Ishikawa (cell line): Measurements from ENCODE around the gene LIX1.

ENCODE experiments used
- CEBPB ChIP-seq: IDR thresholded peaks from 2 replicates; pipeline ENCODE4 v1.6.1; 2012
- CREB1 ChIP-seq: IDR thresholded peaks from 2 replicates; pipeline ENCODE4 v1.6.1; 2012; ENCODE audit warnings: low read depth
- EGR1 ChIP-seq: IDR thresholded peaks from 2 replicates; pipeline ENCODE4 v1.6.1; 2012
- EP300 ChIP-seq: IDR thresholded peaks from 2 replicates; pipeline ENCODE4 v1.6.1; 2012; ENCODE audit warnings: borderline replicate concordance
- FOXM1 ChIP-seq: IDR thresholded peaks from 2 replicates; pipeline ENCODE4 v1.6.1; 2012; ENCODE audit warnings: low read depth, borderline replicate concordance
- MAX ChIP-seq: IDR thresholded peaks from 2 replicates; pipeline ENCODE4 v1.6.1; 2012
- NFIC ChIP-seq: IDR thresholded peaks from 2 replicates; pipeline ENCODE4 v1.6.1; 2012
- RAD21 ChIP-seq: IDR thresholded peaks from 2 replicates; pipeline ENCODE4 v1.6.1; 2012; ENCODE audit warnings: low read depth
- REST ChIP-seq: IDR thresholded peaks from 2 replicates; pipeline ENCODE4 v1.6.1; 2012; ENCODE audit warnings: low read depth, mild to moderate bottlenecking
- TAF1 ChIP-seq: IDR thresholded peaks from 2 replicates; pipeline ENCODE4 v1.6.1; 2012; ENCODE audit warnings: low read depth, mild to moderate bottlenecking
- TCF12 ChIP-seq: IDR thresholded peaks from 2 replicates; pipeline ENCODE4 v1.6.1; 2012; ENCODE audit warnings: low read depth
- TEAD4 ChIP-seq: IDR thresholded peaks from 2 replicates; pipeline ENCODE4 v1.6.1; 2012
- USF1 ChIP-seq: IDR thresholded peaks from 2 replicates; pipeline ENCODE4 v1.6.1; 2012
- YY1 ChIP-seq: IDR thresholded peaks from 2 replicates; pipeline ENCODE4 v1.6.1; 2012; ENCODE audit warnings: low read depth
- ZBTB7A ChIP-seq: IDR thresholded peaks from 2 replicates; pipeline ENCODE4 v1.6.1; 2012; ENCODE audit warnings: low read depth

The LIX1 gene

GRCh38 chr5:97124335-97124734 is 18.1 kb downstream of the LIX1 start:
- no peak for TF ChIP-seq TEAD4
- no peak for TF ChIP-seq YY1
- no peak for TF ChIP-seq CEBPB
- TF ChIP-seq EGR1, result no peak
- no peak for TF ChIP-seq MAX
- no peak for TF ChIP-seq REST
- TF ChIP-seq NFIC, result no peak

- no peak for TF ChIP-seq TCF12
These were observed 20.6 kb downstream of the LIX1 start for GRCh38 chr5:97121848-97122247.

GRCh38 chr5:97120195-97120594 is 22.2 kb downstream of the LIX1 start:
- TF ChIP-seq USF1, result no peak
- TF ChIP-seq NFIC, result no peak
- TF ChIP-seq TEAD4, result no peak
- no peak for TF ChIP-seq EP300
- TF ChIP-seq ZBTB7A, result no peak
- TF ChIP-seq RAD21, result no peak
- no peak for TF ChIP-seq REST
- no peak for TF ChIP-seq FOXM1
- no peak for TF ChIP-seq TCF12
- no peak for TF ChIP-seq CEBPB
- TF ChIP-seq MAX, result no peak

- TF ChIP-seq RAD21 (no peak), ZBTB7A (no peak), CEBPB (no peak), REST (no peak)
These were observed 23.4 kb downstream of the LIX1 start for GRCh38 chr5:97119007-97119390.

GRCh38 chr5:97118261-97119006 is 24.0 kb downstream of the LIX1 start:
- no peak for TF ChIP-seq REST
- TF ChIP-seq TEAD4, result no peak
- no peak for TF ChIP-seq CEBPB
- TF ChIP-seq TAF1, result no peak
- TF ChIP-seq MAX, result no peak
- no peak for TF ChIP-seq TCF12
- TF ChIP-seq USF1, result no peak
- no peak for TF ChIP-seq ZBTB7A
- TF ChIP-seq EGR1, result no peak
- TF ChIP-seq CREB1, result no peak
- TF ChIP-seq EP300, result no peak
- no peak for TF ChIP-seq YY1
- no peak for TF ChIP-seq RAD21
- TF ChIP-seq FOXM1, result no peak
- TF ChIP-seq NFIC, result no peak
